ENCODE results near the gene PMM2.

The PMM2 gene

DNA sequence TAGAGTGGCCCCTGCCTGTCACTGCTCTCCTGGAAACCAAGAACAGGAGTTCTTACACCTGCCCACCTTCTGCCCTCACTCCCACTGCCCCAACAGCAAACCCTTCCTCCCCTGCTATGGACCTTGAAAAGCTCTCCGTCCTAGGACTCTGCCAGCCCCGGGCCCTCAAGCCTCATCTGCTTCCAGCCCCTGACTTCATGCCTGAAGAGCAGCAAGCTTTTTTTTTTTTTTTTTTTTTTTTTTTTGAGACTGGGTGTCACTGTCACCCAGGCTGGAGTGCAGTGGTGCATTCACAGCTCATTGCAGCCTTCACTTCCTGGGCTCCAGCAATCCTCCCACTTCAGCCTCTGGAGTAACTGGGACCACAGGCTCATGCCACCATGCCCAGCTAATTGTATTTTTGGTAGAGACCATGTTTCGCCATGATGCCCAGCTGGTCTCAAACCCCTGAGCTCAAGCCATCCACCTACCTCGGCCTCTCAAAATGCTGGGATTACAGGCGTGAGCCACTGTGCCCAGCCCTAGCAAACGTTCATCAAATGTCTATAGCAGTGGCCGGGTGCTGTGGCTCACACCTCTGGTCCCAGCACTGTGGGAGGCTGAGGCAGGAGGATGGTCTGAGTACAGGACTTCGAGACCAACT is 54.2 kb downstream of the PMM2 start:
- DNase-seq (ENCODE audit: low read depth) = no peak

GRCh38 chr16:8852534-8852933 is 54.9 kb downstream of the PMM2 start:
- DNase-seq (ENCODE audit: low read depth) = no peak

- no peak for DNase-seq (ENCODE audit: low read depth)
These were observed 55.5 kb downstream of the PMM2 start for GRCh38 chr16:8853150-8853549.

- no peak for DNase-seq (ENCODE audit: low read depth)
These were observed 56.0 kb downstream of the PMM2 start for GRCh38 chr16:8853611-8854010.

DNA sequence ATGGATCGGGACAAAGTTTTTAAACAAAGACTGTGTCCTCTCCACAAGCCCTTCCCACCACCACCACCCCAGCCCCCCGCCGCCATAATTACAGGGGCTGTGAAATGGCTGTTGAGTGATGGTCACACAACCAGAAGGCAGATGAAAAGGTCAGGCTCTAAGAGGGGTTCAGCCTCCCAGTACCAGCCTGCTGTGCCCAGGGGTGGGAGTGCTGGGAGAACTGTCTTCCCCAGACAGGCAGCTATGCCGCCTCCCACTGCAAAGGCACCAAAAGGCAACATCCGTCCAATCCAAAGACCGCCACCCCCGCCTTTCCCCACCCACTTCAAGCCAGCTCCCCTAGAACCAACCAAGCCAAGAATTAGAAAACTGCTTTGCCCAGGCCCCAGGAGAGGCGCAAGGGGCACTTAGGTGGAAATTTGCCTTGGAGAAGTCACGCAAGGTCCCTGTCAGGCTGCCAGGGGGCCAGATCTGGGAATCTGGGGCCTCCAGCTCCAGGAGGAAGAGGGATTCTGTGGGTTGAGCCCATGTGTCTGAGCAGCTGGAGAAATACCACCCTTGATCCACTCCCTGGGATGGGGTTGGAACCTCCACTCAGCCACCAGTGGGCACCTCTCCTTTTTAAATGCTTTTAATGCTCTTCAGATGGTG is 56.8 kb downstream of the PMM2 start:
- no peak for DNase-seq (ENCODE audit: low read depth)

GRCh38 chr16:8855051-8855786 is 57.6 kb downstream of the PMM2 start:
- no peak for DNase-seq (ENCODE audit: low read depth)

DNA sequence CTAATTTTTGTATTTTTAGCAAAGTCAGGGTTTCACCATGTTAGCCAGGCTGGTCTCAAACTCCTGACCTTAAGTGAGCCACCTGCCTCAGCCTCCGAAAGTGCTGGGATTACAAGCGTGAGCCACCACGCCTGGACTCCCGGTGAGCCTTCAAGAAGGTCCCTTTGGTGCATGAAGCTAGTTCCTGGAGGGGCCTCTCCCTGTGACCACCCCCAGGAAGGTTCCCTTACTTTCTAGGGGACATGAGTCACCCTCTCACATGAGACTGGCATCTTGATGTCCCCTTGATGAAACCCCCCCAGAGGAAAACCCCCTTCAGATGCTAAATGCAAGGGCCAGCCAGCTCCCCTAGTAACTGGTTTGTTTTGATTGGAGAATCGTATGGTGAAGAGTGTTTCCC is 58.3 kb downstream of the PMM2 start:
- no peak for DNase-seq (ENCODE audit: low read depth)

GRCh38 chr16:8858994-8859912 is 61.6 kb downstream of the PMM2 start:
- no peak for DNase-seq (ENCODE audit: low read depth)

- no peak for DNase-seq (ENCODE audit: low read depth)
These were observed 62.6 kb downstream of the PMM2 start for GRCh38 chr16:8859913-8860881.

GRCh38 chr16:8861563-8862308 is 64.1 kb downstream of the PMM2 start:
- DNase-seq (ENCODE audit: low read depth) = no peak

DNA sequence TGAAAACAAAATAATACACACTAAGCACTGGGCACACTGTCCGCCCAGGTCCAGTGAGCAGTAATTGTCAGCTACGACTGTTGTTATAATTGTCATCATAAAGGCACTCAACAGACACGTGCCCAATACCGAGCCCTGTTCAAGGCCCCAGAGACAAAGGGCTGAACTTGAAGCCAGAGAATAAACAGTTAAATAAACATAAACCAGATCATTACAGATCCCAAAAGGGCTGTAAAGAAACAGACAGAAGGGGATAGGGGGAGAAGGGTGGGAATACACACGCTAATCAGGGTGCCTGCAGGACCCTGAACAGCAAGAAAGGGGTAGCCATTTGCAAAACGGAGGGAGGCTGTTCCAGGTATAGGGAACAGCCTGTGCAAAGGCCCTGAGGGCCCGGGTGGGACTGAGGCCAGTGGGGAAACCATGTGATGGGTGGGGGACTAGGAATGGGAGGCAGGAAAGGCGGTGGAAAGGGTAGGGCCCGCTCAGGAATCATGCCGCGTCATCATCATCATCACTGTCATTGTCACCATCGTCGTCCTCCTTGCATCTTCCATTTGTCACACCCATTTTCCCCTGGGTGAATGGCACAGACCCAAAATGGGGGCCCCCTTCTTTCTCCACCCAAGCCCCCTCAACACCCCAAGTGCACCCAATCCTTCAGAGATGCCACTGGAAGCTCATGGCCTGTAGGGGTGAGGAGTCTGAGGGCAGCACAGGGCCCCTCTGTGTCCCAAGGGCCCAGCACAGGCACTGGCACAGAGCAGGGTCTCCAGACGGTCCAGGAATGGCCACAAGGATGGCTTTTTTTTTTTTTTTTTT is 64.9 kb downstream of the PMM2 start:
- no peak for DNase-seq (ENCODE audit: low read depth)

- no peak for DNase-seq (ENCODE audit: low read depth)
These were observed 66.2 kb downstream of the PMM2 start for GRCh38 chr16:8863594-8864424.

GRCh38 chr16:8864480-8865110 is 67.0 kb downstream of the PMM2 start:
- DNase-seq (ENCODE audit: low read depth) = no peak

GRCh38 chr16:8865145-8865882 is 67.7 kb downstream of the PMM2 start:
- no peak for DNase-seq (ENCODE audit: low read depth)

DNA sequence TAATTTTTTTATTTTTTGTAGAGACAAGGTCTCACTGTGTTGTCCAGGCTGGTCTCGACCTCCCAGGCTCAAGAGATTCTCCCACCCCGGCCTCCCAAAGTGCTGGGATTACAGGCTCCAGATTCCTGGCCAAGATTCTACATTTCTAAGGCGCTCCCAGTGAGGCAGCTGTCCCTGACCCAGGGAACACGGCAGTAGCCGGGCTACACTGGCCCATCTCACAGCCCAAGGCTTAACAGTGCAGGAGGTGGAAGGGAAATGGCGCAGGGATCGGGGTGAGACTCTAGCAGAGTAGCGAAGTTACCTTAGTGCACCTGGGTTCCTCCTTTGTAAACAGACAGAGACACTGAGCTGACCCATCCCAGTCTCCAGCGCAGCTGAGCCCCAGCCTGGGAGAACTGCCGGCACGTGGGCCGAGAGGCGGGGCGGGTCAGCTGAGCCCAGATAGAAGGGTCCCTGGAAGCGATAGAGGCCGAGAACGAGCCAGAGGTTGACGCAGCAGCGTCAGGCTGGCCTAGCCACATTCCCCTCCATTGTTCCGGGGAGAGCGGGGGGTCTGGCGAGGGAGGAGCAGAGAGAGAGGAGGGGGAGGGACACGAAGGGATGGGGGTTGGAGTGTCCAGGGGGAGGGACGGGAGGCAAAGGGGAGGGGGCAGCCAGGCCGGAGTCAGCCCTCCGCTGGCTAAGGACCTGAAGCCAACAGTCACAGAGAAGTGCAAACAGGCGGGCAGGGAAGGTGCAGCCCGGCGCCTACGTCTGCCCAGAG is 68.7 kb downstream of the PMM2 start:
- no peak for DNase-seq (ENCODE audit: low read depth)

- DNase-seq (ENCODE audit: low read depth) = no peak
These were observed 69.2 kb downstream of the PMM2 start for GRCh38 chr16:8866884-8867215.
